Fibroblast of lung (primary cell): ENCODE data around the gene TAF5L. TPM values are rescaled to one million over a fixed set of nuclear protein-coding genes. Genes with fewer than 3 reads are reported as not detected.

Source experiments
- DNase-seq, 2 donors: peaks; one replicate each; pipeline versions ENCODE4 v3.0.0 to v3.0.0-alpha.2; 2010; ENCODE audit warnings: low read depth in 2 of 2
- H2AFZ ChIP-seq: 2 replicates; pipeline ENCODE4 v1.5.1; 2012; ENCODE audit warnings: low read length, control low read depth, inconsistent platforms
- H3K27ac ChIP-seq: 2 replicates; pipeline ENCODE4 v1.5.1; 2011; ENCODE audit warnings: low read length, control low read depth; ENCODE audit not compliant: insufficient read depth
- H3K27me3 ChIP-seq: 2 replicates; pipeline ENCODE4 v1.5.1; 2011; ENCODE audit warnings: mild to moderate bottlenecking, low read length; ENCODE audit not compliant: control insufficient read depth, insufficient read depth
- H3K36me3 ChIP-seq: 2 replicates; pipeline ENCODE4 v1.5.1; 2011; ENCODE audit warnings: low read length; ENCODE audit not compliant: control insufficient read depth, insufficient read depth
- H3K4me1 ChIP-seq: 2 replicates; pipeline ENCODE4 v1.5.1; 2011; ENCODE audit warnings: low read length; ENCODE audit not compliant: control insufficient read depth, insufficient read depth; ENCODE audit errors: extremely low read depth
- H3K4me2 ChIP-seq: 2 replicates; pipeline ENCODE4 v1.5.1; 2011; ENCODE audit warnings: low read length, control low read depth; ENCODE audit not compliant: insufficient read depth; ENCODE audit errors: extremely low read depth
- H3K4me3 ChIP-seq, 4 experiments: fragments of 200-600 bp in 1 of 4; sonication (generic) in 1 of 4; replicated peaks in 1 of 4; 2 replicates each; pipeline ENCODE4 v1.5.1; 2011 to 2016; ENCODE audit warnings: low read length in 4 of 4, low read depth in 3 of 4, mild to moderate bottlenecking in 3 of 4, control low read depth in 2 of 4, inconsistent platforms in 1 of 4, mixed read lengths in 1 of 4; ENCODE audit not compliant: insufficient read depth in 1 of 4; ENCODE audit errors: control extremely low read depth in 1 of 4
- H3K79me2 ChIP-seq: 2 replicates; pipeline ENCODE4 v1.5.1; 2012; ENCODE audit warnings: mild to moderate bottlenecking, low read length, inconsistent platforms; ENCODE audit not compliant: control insufficient read depth, insufficient read depth
- H3K9ac ChIP-seq: 2 replicates; pipeline ENCODE4 v1.5.1; 2011; ENCODE audit warnings: mild to moderate bottlenecking, low read length, control low read depth; ENCODE audit not compliant: insufficient read depth
- H3K9me3 ChIP-seq: 2 replicates; pipeline ENCODE4 v1.5.1; 2012; ENCODE audit warnings: low read depth, low read length; ENCODE audit not compliant: control insufficient read depth, insufficient read depth
- H4K20me1 ChIP-seq: 2 replicates; pipeline ENCODE4 v1.5.1; 2011; ENCODE audit warnings: low read length; ENCODE audit not compliant: control insufficient read depth, insufficient read depth; ENCODE audit errors: extremely low read depth
- CTCF ChIP-seq, 2 donors: IDR thresholded peaks in 1 of 2; conservative IDR thresholded peaks in 1 of 2; 1 replicate in 1 of 2; 2 replicates in 1 of 2; pipeline ENCODE4 v1.5.1; 2011 to 2012; ENCODE audit warnings: low read length in 2 of 2, control low read depth in 1 of 2, inconsistent platforms in 1 of 2, low read depth in 1 of 2, mild to moderate bottlenecking in 1 of 2
- EZH2 ChIP-seq: IDR thresholded peaks from 2 replicates; pipeline ENCODE4 v1.5.1; 2012; ENCODE audit warnings: low read length, control low read depth, mild to moderate bottlenecking; ENCODE audit errors: missing control alignments
- polyA plus RNA-seq, 2 donors: library from polyadenylated mRNA; depleted of rRNA in 1 of 2; stranded (reverse) in 1 of 2; unstranded in 1 of 2; fragments of >200 nt; gene quantifications; 2 replicates each; pipeline ENCODE4 v1.2.1, GENCODE V29; 2011 to 2012; ENCODE audit warnings: missing spikeins in 1 of 2
- total RNA-seq: library from RNA; depleted of rRNA; stranded (reverse); fragments of >200 nt; gene quantifications from 2 replicates; pipeline ENCODE4 v1.2.1, GENCODE V29; 2014

The TAF5L gene
- total and polyA plus RNA-seq, 2 donors (not counting 1 experiment from before 2014, with no cell fraction given): 17.3 to 18.6 TPM

- Histone ChIP-seq H3K9me3 (no peaks in the 10 kb centered on the region), H3K4me1 (no peaks in the 10 kb centered on the region), H3K4me3 (no peak overlapping the region), H3K79me2 (peaks cover 4% of the 10 kb centered on the region), H3K4me2 (no peak overlapping the region), H3K36me3 (peaks cover 9% of the 10 kb centered on the region), H2AFZ (no peak overlapping the region), H4K20me1 (no peaks in the 10 kb centered on the region), H3K27me3 (no peaks in the 10 kb centered on the region), H3K9ac (no peak overlapping the region), H3K27ac (no peak overlapping the region)
- DNase-seq: no peak
- TF ChIP-seq CTCF (conservative IDR thresholded peaks at IDR 0.05 in 1 of 2, IDR thresholded peaks at IDR 0.05 in 1 of 2; ENCODE audit: low read depth in 1 of 2, low read length in 2 of 2) (no peak), EZH2 (no peak)
These were observed 15.4 kb upstream of the TAF5L start for GRCh38 chr1:229641306-229641705.

GRCh38 chr1:229640455-229640854 lies 14.5 kb upstream of the TAF5L start:
- H3K9ac ChIP-seq: no peak overlapping the region
- DNase-seq: no peak
- no peak for TF ChIP-seq CTCF (conservative IDR thresholded peaks at IDR 0.05 in 1 of 2, IDR thresholded peaks at IDR 0.05 in 1 of 2; ENCODE audit: low read depth in 1 of 2, low read length in 2 of 2)
- no peak for TF ChIP-seq EZH2
- H3K36me3 ChIP-seq: peaks cover 7% of the 10 kb centered on the region
- H3K4me2 ChIP-seq: no peak overlapping the region
- H3K4me3 ChIP-seq: no peak overlapping the region
- H3K4me1 ChIP-seq: no peaks in the 10 kb centered on the region
- no peaks in the 10 kb centered on the region for H3K27me3 ChIP-seq
- no peak overlapping the region for H3K27ac ChIP-seq
- no peaks in the 10 kb centered on the region for H3K9me3 ChIP-seq
- H2AFZ ChIP-seq: no peak overlapping the region
- H4K20me1 ChIP-seq: no peaks in the 10 kb centered on the region
- peaks cover 4% of the 10 kb centered on the region for H3K79me2 ChIP-seq

GRCh38 chr1:229637746-229638145 lies 11.8 kb upstream of the TAF5L start:
- Histone ChIP-seq H3K36me3 (peaks cover 6% of the 10 kb centered on the region), H4K20me1 (no peaks in the 10 kb centered on the region), H3K27ac (no peak overlapping the region), H3K79me2 (peaks cover 5% of the 10 kb centered on the region), H2AFZ (no peak overlapping the region), H3K9me3 (no peaks in the 10 kb centered on the region), H3K9ac (no peak overlapping the region), H3K27me3 (no peaks in the 10 kb centered on the region), H3K4me1 (no peaks in the 10 kb centered on the region), H3K4me3 (no peak overlapping the region), H3K4me2 (no peak overlapping the region)
- DNase-seq: no peak
- TF ChIP-seq EZH2 (no peak), CTCF (conservative IDR thresholded peaks at IDR 0.05 in 1 of 2, IDR thresholded peaks at IDR 0.05 in 1 of 2; ENCODE audit: low read depth in 1 of 2, low read length in 2 of 2) (no peak)
